Heart left ventricle (tissue), 13 donors: ENCODE results near the gene KRTAP5-5.

Source experiments
- POLR2A ChIP-seq, 2 donors: fragments of 450-650 bp; IDR thresholded peaks; one replicate each; pipeline ENCODE4 v1.6.1; 2017; ENCODE audit warnings: antibody characterized with exemption in 2 of 2, mild to moderate bottlenecking in 2 of 2, moderate library complexity in 2 of 2
- TF ChIP-seq, protein P1 (sequence below), 12 donors: fragments of 200-600 bp; sonication (generic) in 4 of 12; IDR thresholded peaks; one replicate each; pipeline versions ENCODE4 v1.5.0 to v1.8.0; 2018 to 2022; ENCODE audit warnings: antibody characterized with exemption in 12 of 12, mild to moderate bottlenecking in 5 of 12
- donor health status: ischemic (EF 13 %, LVEDD 7.1; RV severe dilation, severe dysfunction).
- donor health status: DM: no; HTN: yes; CAD: no.
- donor health status: DM: no; HTN: no; CAD: no.
- donor health status: ischemic (EF 25% LVEDD 6.9; RV normal size, moderate dysfunction).
- donor health status: ischemic (EF 25% LVEDD 5.7; RV mildly dilated, moderate dysfunction).
- donor health status: ischemic (EF 35%, LVEDD 5.7; RV mildly dilated, moderate dysfunction).
- donor health status: nonischemic (EF 11% LVEDD 7.7; RV severe dilation, severe dysfunction).
- donor health status: DM: yes; HTN: yes; CAD: no.
- donor health status: PGD.
- donor health status: ischemic (EF 29% LVEDD 5.4; RV normal size, mild dysfunction).
- donor health status: nonischemic (EF 23%, LVEDD 6.1; RV moderate dilation, normal function).

GRCh38 chr11:1592628-1593027, 36.9 kb upstream of the KRTAP5-5 start:
- TF ChIP-seq, protein P1, sequence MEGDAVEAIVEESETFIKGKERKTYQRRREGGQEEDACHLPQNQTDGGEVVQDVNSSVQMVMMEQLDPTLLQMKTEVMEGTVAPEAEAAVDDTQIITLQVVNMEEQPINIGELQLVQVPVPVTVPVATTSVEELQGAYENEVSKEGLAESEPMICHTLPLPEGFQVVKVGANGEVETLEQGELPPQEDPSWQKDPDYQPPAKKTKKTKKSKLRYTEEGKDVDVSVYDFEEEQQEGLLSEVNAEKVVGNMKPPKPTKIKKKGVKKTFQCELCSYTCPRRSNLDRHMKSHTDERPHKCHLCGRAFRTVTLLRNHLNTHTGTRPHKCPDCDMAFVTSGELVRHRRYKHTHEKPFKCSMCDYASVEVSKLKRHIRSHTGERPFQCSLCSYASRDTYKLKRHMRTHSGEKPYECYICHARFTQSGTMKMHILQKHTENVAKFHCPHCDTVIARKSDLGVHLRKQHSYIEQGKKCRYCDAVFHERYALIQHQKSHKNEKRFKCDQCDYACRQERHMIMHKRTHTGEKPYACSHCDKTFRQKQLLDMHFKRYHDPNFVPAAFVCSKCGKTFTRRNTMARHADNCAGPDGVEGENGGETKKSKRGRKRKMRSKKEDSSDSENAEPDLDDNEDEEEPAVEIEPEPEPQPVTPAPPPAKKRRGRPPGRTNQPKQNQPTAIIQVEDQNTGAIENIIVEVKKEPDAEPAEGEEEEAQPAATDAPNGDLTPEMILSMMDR (IDR thresholded peaks at IDR 0.05): no peak
- TF ChIP-seq POLR2A (IDR thresholded peaks at IDR 0.05): no peak
